HEK293 (cell line): Measurements from ENCODE around the gene CDCA5.

Experiments used
- GFI1B ChIP-seq: fragments of 450-650 bp; formaldehyde crosslinking; IDR thresholded peaks from 2 replicates; pipeline ENCODE4 v1.5.1; 2016; ENCODE audit warnings: missing biosample characterization, missing genetic modification characterization
- GLIS1 ChIP-seq: fragments of 450-650 bp; formaldehyde crosslinking; IDR thresholded peaks from 2 replicates; pipeline ENCODE4 v1.5.1; 2016; ENCODE audit warnings: missing biosample characterization, missing genetic modification characterization
- IKZF3 ChIP-seq: fragments of 450-650 bp; IDR thresholded peaks from 2 replicates; pipeline ENCODE4 v1.5.0; 2018; ENCODE audit warnings: missing biosample characterization, mild to moderate bottlenecking, missing genetic modification characterization, moderate library complexity
- MEIS1 ChIP-seq: sonication (generic); formaldehyde crosslinking; IDR thresholded peaks from 2 replicates; pipeline ENCODE4 v1.8.1; 2022; ENCODE audit warnings: missing genetic modification reagents, mild to moderate bottlenecking, borderline replicate concordance
- RBAK ChIP-seq: fragments of 450-650 bp; formaldehyde crosslinking; IDR thresholded peaks from 2 replicates; pipeline ENCODE4 v1.5.1; 2016; ENCODE audit warnings: missing biosample characterization, missing genetic modification characterization
- WT1 ChIP-seq: fragments of 450-650 bp; formaldehyde crosslinking; IDR thresholded peaks from 2 replicates; pipeline ENCODE4 v1.5.1; 2016; ENCODE audit warnings: missing biosample characterization, missing genetic modification characterization
- YY2 ChIP-seq: fragments of 450-650 bp; formaldehyde crosslinking; IDR thresholded peaks from 2 replicates; pipeline ENCODE4 v1.5.1; 2016; ENCODE audit warnings: missing biosample characterization, missing genetic modification characterization
- ZFP69B ChIP-seq: fragments of 450-650 bp; formaldehyde crosslinking; IDR thresholded peaks from 2 replicates; pipeline ENCODE4 v1.5.1; 2016; ENCODE audit warnings: missing biosample characterization, missing genetic modification characterization
- ZNF114 ChIP-seq: fragments of 450-650 bp; formaldehyde crosslinking; IDR thresholded peaks from 2 replicates; pipeline ENCODE4 v1.5.0; 2017; ENCODE audit warnings: missing biosample characterization, missing genetic modification characterization
- ZNF146 ChIP-seq: fragments of 450-650 bp; formaldehyde crosslinking; IDR thresholded peaks from 2 replicates; pipeline ENCODE4 v1.5.1; 2016; ENCODE audit warnings: missing biosample characterization, missing genetic modification characterization
- ZNF221 ChIP-seq: fragments of 450-650 bp; formaldehyde crosslinking; IDR thresholded peaks from 2 replicates; pipeline ENCODE4 v1.5.1; 2017; ENCODE audit warnings: missing biosample characterization, missing genetic modification characterization, borderline replicate concordance
- ZNF23 ChIP-seq: fragments of 450-650 bp; formaldehyde crosslinking; IDR thresholded peaks from 2 replicates; pipeline ENCODE4 v1.5.1; 2016; ENCODE audit warnings: missing biosample characterization, missing genetic modification characterization, borderline replicate concordance
- ZNF324 ChIP-seq: fragments of 450-650 bp; formaldehyde crosslinking; IDR thresholded peaks from 2 replicates; pipeline ENCODE4 v1.5.1; 2016; ENCODE audit warnings: missing biosample characterization, missing genetic modification characterization
- ZNF335 ChIP-seq: fragments of 450-650 bp; formaldehyde crosslinking; conservative IDR thresholded peaks from 2 replicates; pipeline ENCODE4 v1.5.1; 2016; ENCODE audit warnings: missing biosample characterization, missing genetic modification characterization
- ZNF391 ChIP-seq: fragments of 450-650 bp; formaldehyde crosslinking; IDR thresholded peaks from 2 replicates; pipeline ENCODE4 v1.5.1; 2016; ENCODE audit warnings: low read depth, missing biosample characterization, missing genetic modification characterization, borderline replicate concordance
- ZNF398 ChIP-seq: fragments of 450-650 bp; formaldehyde crosslinking; IDR thresholded peaks from 2 replicates; pipeline ENCODE4 v1.5.1; 2017; ENCODE audit warnings: missing biosample characterization, missing genetic modification characterization
- ZNF423 ChIP-seq: fragments of 450-650 bp; formaldehyde crosslinking; IDR thresholded peaks from 2 replicates; pipeline ENCODE4 v1.5.1; 2016; ENCODE audit warnings: missing biosample characterization, missing genetic modification characterization
- ZNF473 ChIP-seq: fragments of 450-650 bp; formaldehyde crosslinking; IDR thresholded peaks from 2 replicates; pipeline ENCODE4 v1.5.1; 2017; ENCODE audit warnings: missing biosample characterization, missing genetic modification characterization
- ZNF514 ChIP-seq: fragments of 450-650 bp; formaldehyde crosslinking; IDR thresholded peaks from 2 replicates; pipeline ENCODE4 v1.5.1; 2016; ENCODE audit warnings: missing biosample characterization, missing genetic modification characterization
- ZNF521 ChIP-seq: fragments of 450-650 bp; formaldehyde crosslinking; IDR thresholded peaks from 2 replicates; pipeline ENCODE4 v1.5.1; 2017; ENCODE audit warnings: missing biosample characterization, mild to moderate bottlenecking, missing genetic modification characterization
- ZNF548 ChIP-seq: fragments of 450-650 bp; formaldehyde crosslinking; IDR thresholded peaks from 2 replicates; pipeline ENCODE4 v1.5.1; 2016; ENCODE audit warnings: missing biosample characterization, missing genetic modification characterization
- ZNF658 ChIP-seq: fragments of 450-650 bp; formaldehyde crosslinking; IDR thresholded peaks from 2 replicates; pipeline ENCODE4; 2016; ENCODE audit warnings: missing biosample characterization, missing genetic modification characterization
- ZXDB ChIP-seq: fragments of 450-650 bp; formaldehyde crosslinking; IDR thresholded peaks from 2 replicates; pipeline ENCODE4 v1.5.1; 2016; ENCODE audit warnings: missing biosample characterization, missing genetic modification characterization
- TF ChIP-seq, protein P1 (sequence below): fragments of 450-650 bp; formaldehyde crosslinking; IDR thresholded peaks from 2 replicates; pipeline ENCODE4 v1.5.1; 2016; ENCODE audit warnings: missing biosample characterization, missing genetic modification characterization
- TF ChIP-seq, protein P2 (sequence below): fragments of 450-650 bp; formaldehyde crosslinking; IDR thresholded peaks from 2 replicates; pipeline ENCODE4 v1.5.1; 2016; ENCODE audit warnings: missing biosample characterization, missing genetic modification characterization
- TF ChIP-seq, protein P3 (sequence below): fragments of 450-650 bp; formaldehyde crosslinking; IDR thresholded peaks from 2 replicates; pipeline ENCODE4; 2016; ENCODE audit warnings: missing biosample characterization, missing genetic modification characterization
- TF ChIP-seq, protein P4 (sequence below): fragments of 450-650 bp; formaldehyde crosslinking; conservative IDR thresholded peaks from 2 replicates; pipeline ENCODE4 v1.5.1; 2016; ENCODE audit warnings: low read depth, missing biosample characterization, missing genetic modification characterization

CDCA5 gene

DNA sequence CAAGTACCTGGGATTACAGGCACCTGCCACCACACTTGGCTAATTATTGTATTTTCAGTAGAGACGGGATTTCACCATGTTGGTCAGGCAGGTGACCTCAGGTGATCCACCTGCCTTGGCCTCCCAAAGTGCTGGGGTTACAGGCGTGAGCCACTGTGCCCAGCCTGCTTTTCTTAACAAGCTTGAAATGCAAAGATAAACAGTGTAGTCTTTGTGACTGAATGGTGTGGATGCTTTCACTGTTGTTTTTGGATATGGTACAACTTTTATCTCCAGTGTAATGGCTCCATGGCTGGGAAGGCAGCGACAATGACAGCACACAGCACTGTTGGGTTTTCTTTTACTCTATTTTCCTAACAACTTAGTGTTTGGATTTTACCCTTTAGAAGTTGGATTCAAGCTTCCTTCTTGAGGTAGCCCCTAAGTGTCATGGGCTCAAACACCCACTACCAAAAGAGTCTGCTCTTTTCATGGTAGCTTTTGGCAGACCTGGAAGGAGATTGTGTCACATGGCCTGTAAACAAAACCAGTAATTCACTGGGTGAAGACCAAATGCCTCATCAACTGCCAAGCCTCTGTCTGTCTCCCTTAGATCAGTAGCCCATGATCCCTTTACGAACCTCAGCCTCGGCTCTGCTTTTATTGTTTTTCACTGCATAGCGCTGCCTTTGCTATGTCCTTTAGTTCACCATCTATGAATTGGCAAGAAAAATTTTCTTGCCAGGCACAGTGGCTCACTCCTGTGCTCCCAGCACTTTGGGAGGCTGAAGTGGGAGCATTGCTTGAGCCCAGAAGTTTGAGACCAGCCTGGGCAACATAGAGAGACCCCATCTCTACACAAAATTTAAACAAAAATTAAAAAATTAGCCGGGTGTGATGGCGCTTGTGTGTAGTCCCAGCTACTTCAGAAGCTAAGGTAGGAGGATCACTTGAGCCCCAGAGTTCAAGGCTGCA lies 18.6 kb upstream of the CDCA5 start (continued):
- TF ChIP-seq, protein P1, sequence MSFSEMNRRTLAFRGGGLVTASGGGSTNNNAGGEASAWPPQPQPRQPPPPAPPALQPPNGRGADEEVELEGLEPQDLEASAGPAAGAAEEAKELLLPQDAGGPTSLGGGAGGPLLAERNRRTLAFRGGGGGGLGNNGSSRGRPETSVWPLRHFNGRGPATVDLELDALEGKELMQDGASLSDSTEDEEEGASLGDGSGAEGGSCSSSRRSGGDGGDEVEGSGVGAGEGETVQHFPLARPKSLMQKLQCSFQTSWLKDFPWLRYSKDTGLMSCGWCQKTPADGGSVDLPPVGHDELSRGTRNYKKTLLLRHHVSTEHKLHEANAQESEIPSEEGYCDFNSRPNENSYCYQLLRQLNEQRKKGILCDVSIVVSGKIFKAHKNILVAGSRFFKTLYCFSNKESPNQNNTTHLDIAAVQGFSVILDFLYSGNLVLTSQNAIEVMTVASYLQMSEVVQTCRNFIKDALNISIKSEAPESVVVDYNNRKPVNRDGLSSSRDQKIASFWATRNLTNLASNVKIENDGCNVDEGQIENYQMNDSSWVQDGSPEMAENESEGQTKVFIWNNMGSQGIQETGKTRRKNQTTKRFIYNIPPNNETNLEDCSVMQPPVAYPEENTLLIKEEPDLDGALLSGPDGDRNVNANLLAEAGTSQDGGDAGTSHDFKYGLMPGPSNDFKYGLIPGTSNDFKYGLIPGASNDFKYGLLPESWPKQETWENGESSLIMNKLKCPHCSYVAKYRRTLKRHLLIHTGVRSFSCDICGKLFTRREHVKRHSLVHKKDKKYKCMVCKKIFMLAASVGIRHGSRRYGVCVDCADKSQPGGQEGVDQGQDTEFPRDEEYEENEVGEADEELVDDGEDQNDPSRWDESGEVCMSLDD (tag by site-specific recombination) = no peak
- TF ChIP-seq WT1 (tag by site-specific recombination) = no peak
- no peak for TF ChIP-seq ZNF114 (tag by site-specific recombination)
- no peak for TF ChIP-seq ZNF23 (tag by site-specific recombination)
- TF ChIP-seq MEIS1 (CRISPR knock-in tag) = no peak
- no peak for TF ChIP-seq GFI1B (tag by site-specific recombination)
- no peak for TF ChIP-seq YY2 (tag by site-specific recombination)
- TF ChIP-seq RBAK = no peak
- TF ChIP-seq ZNF324 (tag by site-specific recombination) = no peak
- TF ChIP-seq, protein P2, sequence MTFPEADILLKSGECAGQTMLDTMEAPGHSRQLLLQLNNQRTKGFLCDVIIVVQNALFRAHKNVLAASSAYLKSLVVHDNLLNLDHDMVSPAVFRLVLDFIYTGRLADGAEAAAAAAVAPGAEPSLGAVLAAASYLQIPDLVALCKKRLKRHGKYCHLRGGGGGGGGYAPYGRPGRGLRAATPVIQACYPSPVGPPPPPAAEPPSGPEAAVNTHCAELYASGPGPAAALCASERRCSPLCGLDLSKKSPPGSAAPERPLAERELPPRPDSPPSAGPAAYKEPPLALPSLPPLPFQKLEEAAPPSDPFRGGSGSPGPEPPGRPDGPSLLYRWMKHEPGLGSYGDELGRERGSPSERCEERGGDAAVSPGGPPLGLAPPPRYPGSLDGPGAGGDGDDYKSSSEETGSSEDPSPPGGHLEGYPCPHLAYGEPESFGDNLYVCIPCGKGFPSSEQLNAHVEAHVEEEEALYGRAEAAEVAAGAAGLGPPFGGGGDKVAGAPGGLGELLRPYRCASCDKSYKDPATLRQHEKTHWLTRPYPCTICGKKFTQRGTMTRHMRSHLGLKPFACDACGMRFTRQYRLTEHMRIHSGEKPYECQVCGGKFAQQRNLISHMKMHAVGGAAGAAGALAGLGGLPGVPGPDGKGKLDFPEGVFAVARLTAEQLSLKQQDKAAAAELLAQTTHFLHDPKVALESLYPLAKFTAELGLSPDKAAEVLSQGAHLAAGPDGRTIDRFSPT (tag by site-specific recombination) = no peak
- TF ChIP-seq ZNF146 (tag by site-specific recombination) = peak; percentile 28; the same call in 1 of the 2 replicates
- TF ChIP-seq ZFP69B (tag by site-specific recombination) = no peak
- TF ChIP-seq ZNF391 (tag by site-specific recombination) = no peak
- no peak for TF ChIP-seq ZNF221
- TF ChIP-seq, protein P3, sequence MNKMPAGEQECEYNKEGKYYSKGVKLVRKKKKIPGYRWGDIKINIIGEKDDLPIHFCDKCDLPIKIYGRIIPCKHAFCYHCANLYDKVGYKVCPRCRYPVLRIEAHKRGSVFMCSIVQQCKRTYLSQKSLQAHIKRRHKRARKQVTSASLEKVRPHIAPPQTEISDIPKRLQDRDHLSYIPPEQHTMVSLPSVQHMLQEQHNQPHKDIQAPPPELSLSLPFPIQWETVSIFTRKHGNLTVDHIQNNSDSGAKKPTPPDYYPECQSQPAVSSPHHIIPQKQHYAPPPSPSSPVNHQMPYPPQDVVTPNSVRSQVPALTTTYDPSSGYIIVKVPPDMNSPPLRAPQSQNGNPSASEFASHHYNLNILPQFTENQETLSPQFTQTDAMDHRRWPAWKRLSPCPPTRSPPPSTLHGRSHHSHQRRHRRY (tag by site-specific recombination) = no peak
- TF ChIP-seq ZNF514 = no peak
- TF ChIP-seq ZXDB (tag by site-specific recombination) = peak; percentile 73; the same call in 1 of the 2 replicates
- no peak for TF ChIP-seq ZNF548 (tag by site-specific recombination)
- TF ChIP-seq IKZF3 = peak; percentile 68
- TF ChIP-seq ZNF423 (tag by site-specific recombination) = no peak
- no peak for TF ChIP-seq ZNF473 (tag by site-specific recombination)
- TF ChIP-seq ZNF335 (tag by site-specific recombination) = peak; percentile 67
- TF ChIP-seq ZNF658 (tag by site-specific recombination) = no peak
- TF ChIP-seq GLIS1 (tag by site-specific recombination) = peak; percentile 85
- TF ChIP-seq, protein P4, sequence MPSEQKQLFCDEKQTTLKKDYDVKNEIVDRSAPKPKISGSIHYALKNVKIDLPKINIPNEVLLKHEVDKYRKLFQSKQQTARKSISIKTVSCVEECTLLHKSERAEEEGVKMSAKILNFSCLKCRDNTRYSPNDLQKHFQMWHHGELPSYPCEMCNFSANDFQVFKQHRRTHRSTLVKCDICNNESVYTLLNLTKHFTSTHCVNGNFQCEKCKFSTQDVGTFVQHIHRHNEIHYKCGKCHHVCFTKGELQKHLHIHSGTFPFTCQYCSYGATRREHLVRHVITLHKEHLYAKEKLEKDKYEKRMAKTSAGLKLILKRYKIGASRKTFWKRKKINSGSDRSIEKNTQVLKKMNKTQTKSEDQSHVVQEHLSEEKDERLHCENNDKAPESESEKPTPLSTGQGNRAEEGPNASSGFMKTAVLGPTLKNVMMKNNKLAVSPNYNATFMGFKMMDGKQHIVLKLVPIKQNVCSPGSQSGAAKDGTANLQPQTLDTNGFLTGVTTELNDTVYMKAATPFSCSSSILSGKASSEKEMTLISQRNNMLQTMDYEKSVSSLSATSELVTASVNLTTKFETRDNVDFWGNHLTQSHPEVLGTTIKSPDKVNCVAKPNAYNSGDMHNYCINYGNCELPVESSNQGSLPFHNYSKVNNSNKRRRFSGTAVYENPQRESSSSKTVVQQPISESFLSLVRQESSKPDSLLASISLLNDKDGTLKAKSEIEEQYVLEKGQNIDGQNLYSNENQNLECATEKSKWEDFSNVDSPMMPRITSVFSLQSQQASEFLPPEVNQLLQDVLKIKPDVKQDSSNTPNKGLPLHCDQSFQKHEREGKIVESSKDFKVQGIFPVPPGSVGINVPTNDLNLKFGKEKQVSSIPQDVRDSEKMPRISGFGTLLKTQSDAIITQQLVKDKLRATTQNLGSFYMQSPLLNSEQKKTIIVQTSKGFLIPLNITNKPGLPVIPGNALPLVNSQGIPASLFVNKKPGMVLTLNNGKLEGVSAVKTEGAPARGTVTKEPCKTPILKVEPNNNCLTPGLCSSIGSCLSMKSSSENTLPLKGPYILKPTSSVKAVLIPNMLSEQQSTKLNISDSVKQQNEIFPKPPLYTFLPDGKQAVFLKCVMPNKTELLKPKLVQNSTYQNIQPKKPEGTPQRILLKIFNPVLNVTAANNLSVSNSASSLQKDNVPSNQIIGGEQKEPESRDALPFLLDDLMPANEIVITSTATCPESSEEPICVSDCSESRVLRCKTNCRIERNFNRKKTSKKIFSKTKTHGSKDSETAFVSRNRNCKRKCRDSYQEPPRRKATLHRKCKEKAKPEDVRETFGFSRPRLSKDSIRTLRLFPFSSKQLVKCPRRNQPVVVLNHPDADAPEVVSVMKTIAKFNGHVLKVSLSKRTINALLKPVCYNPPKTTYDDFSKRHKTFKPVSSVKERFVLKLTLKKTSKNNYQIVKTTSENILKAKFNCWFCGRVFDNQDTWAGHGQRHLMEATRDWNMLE (tag by site-specific recombination) = no peak
- TF ChIP-seq ZNF521 (tag by site-specific recombination) = no peak
- no peak for TF ChIP-seq ZNF398 (tag by site-specific recombination)
